ENCODE results near the gene MUCL3. TPM values are rescaled to one million over a fixed set of nuclear protein-coding genes. Genes with fewer than 3 reads are reported as not detected.

The MUCL3 gene
- total RNA-seq, 1 experiment from 2014 or later: 0.15 TPM

GRCh38 chr6:30902709-30903108 is 38.1 kb upstream of the MUCL3 start:
- TF ChIP-seq EGR1 (IDR thresholded peaks at IDR 0.05; ENCODE audit: low read depth): no peak
- no peak for TF ChIP-seq TCF7L2 (IDR thresholded peaks at IDR 0.05; ENCODE audit: borderline replicate concordance, extremely low read depth, insufficient read depth, insufficient read length)
- no peak for TF ChIP-seq YY1 (IDR thresholded peaks at IDR 0.05; ENCODE audit: extremely low read depth, insufficient replicate concordance, low read depth, low read length)
- no peak for TF ChIP-seq JUND (IDR thresholded peaks at IDR 0.05)
- TF ChIP-seq SRF (IDR thresholded peaks at IDR 0.05; ENCODE audit: low read depth): no peak
- no peak for TF ChIP-seq ZNF274 (IDR thresholded peaks at IDR 0.05; ENCODE audit: low read depth, low read length)
- no peak for TF ChIP-seq MAX (IDR thresholded peaks at IDR 0.05)
- TF ChIP-seq CTCF (IDR thresholded peaks at IDR 0.05 in 2 of 3, conservative IDR thresholded peaks at IDR 0.05 in 1 of 3; ENCODE audit: borderline replicate concordance in 1 of 3, insufficient read depth in 1 of 3, low read depth in 2 of 3, low read length in 2 of 3): no peak
- TF ChIP-seq RAD21 (IDR thresholded peaks at IDR 0.05; ENCODE audit: low read depth): no peak
- no peak for TF ChIP-seq ELF1 (IDR thresholded peaks at IDR 0.05; ENCODE audit: borderline replicate concordance, low read depth)
- no peak for TF ChIP-seq EZH2 (IDR thresholded peaks at IDR 0.05)
- no peak for TF ChIP-seq POLR2AphosphoS5 (IDR thresholded peaks at IDR 0.05; ENCODE audit: low read depth, low read length)
- TF ChIP-seq ZBTB33 (IDR thresholded peaks at IDR 0.05; ENCODE audit: extremely low read depth, insufficient replicate concordance, low read length): no peak
- TF ChIP-seq POLR2A (IDR thresholded peaks at IDR 0.05; ENCODE audit: borderline replicate concordance, extremely low read depth, insufficient read depth, insufficient read length): no peak
- no peak for TF ChIP-seq CEBPB (IDR thresholded peaks at IDR 0.05; ENCODE audit: low read depth)
- no peak for TF ChIP-seq ATF3 (IDR thresholded peaks at IDR 0.05)
- TF ChIP-seq EZH2phosphoT487 (IDR thresholded peaks at IDR 0.05; ENCODE audit: borderline replicate concordance): no peak
- no peak overlapping the region for H3K9ac ChIP-seq (ENCODE audit: low read length)
- no peaks in the 10 kb centered on the region for H3K9me2 ChIP-seq (ENCODE audit: insufficient read depth)
- no peak overlapping the region for H3K4me2 ChIP-seq (ENCODE audit: low read length)
- CTCF ChIA-PET: no interaction called here
- peaks cover 3 to 8% of the 10 kb centered on the region in 2 experiments; a peak in 3 of 4 replicates for H3K4me1 ChIP-seq (ENCODE audit: control insufficient read depth in 1 of 2, insufficient read depth in 2 of 2, low read length in 2 of 2)
- no TSS peak for BruUV-seq (replicated peaks)
- RAD21 ChIA-PET (ENCODE audit: low non-redundant PET in 1 of 2, low total read pairs in 2 of 2, uncharacterized antibody in 2 of 2, unreplicated experiment in 2 of 2): no interaction called here
- DNase-seq (ENCODE audit: low read depth, low spot score): no peak
- H3K9me3 ChIP-seq (ENCODE audit: control insufficient read depth in 1 of 2, insufficient read depth in 1 of 2, low read depth in 1 of 2, low read length in 2 of 2): no peaks in the 10 kb centered on the region
- ATAC-seq: no peak
- no peak overlapping the region for H3K4me3 ChIP-seq (replicated peaks in 1 of 2; ENCODE audit: low read depth in 1 of 2, low read length in 2 of 2)
- no peak overlapping the region for H2AFZ ChIP-seq (ENCODE audit: low read depth, low read length, poor library complexity, severe bottlenecking)
- intact Hi-C loops (cut with micrococcal nuclease): no loop called here
- POLR2A ChIA-PET: no interaction called here
- no peaks in the 10 kb centered on the region for H4K20me1 ChIP-seq (ENCODE audit: insufficient read depth)
- H3K79me2 ChIP-seq (ENCODE audit: insufficient read depth, low read length): no peaks in the 10 kb centered on the region
- no peaks in the 10 kb centered on the region for H3K27me3 ChIP-seq (ENCODE audit: insufficient read depth, low read length)
- H3K27ac ChIP-seq (ENCODE audit: low read depth, low read length): no peak overlapping the region
- H3K36me3 ChIP-seq (ENCODE audit: control insufficient read depth in 1 of 2, insufficient read depth in 2 of 2, low read length in 2 of 2): peaks cover 7 to 16% of the 10 kb centered on the region in 2 experiments; a peak in 2 of 4 replicates
